ENCODE results near the gene UBE2H. TPM values are rescaled to one million over a fixed set of nuclear protein-coding genes. Genes with fewer than 3 reads are reported as not detected.

The UBE2H gene
- total RNA-seq, 1 experiment from 2014 or later, result 115 TPM

- H3K27ac Mint-ChIP-seq (ENCODE audit: unreplicated experiment), result peak overlapping the region; percentile 78
- DNase-seq, result no peak
- H3K4me1 Mint-ChIP-seq (ENCODE audit: low read depth, unreplicated experiment), result peaks cover 33% of the 10 kb centered on the region
- no peaks in the 10 kb centered on the region for H3K9me3 Mint-ChIP-seq (ENCODE audit: low read depth, unreplicated experiment)
- H3K36me3 Mint-ChIP-seq (ENCODE audit: insufficient read depth, unreplicated experiment), result peaks cover 7% of the 10 kb centered on the region
- H3K27me3 Mint-ChIP-seq (ENCODE audit: unreplicated experiment), result no peaks in the 10 kb centered on the region
- CTCF ChIA-PET, result interaction anchor here (0.6 to 2.0 kb wide), 3 partner anchors 11 to 109 kb away, joined by 5 to 9 read pairs (median 7); no protein-coding TSS in a partner anchor
- BruUV-seq (replicated peaks), result no TSS peak
- intact Hi-C loops (cut with micrococcal nuclease; ENCODE audit: unreplicated experiment), result no loop called here
- no peak overlapping the region for H3K4me3 Mint-ChIP-seq (ENCODE audit: low read depth, unreplicated experiment)
- TF ChIP-seq CTCF (IDR thresholded peaks at IDR 0.05; ENCODE audit: unreplicated experiment), result no peak
These were observed 6.9 kb upstream of the UBE2H start for GRCh38 chr7:129959471-129960203.

GRCh38 chr7:129958643-129959470 lies 6.1 kb upstream of the UBE2H start:
- peaks cover 33% of the 10 kb centered on the region for H3K4me1 Mint-ChIP-seq (ENCODE audit: low read depth, unreplicated experiment)
- no TSS peak for BruUV-seq (replicated peaks)
- no peaks in the 10 kb centered on the region for H3K9me3 Mint-ChIP-seq (ENCODE audit: low read depth, unreplicated experiment)
- peaks cover 7% of the 10 kb centered on the region for H3K36me3 Mint-ChIP-seq (ENCODE audit: insufficient read depth, unreplicated experiment)
- intact Hi-C loops (cut with micrococcal nuclease; ENCODE audit: unreplicated experiment), result no loop called here
- DNase-seq, result peak; percentile 82
- CTCF ChIA-PET, result interaction anchor here (0.6 to 2.0 kb wide), 8 partner anchors 8 to 108 kb away, joined by 3 to 9 read pairs (median 5); no protein-coding TSS in a partner anchor
- peak overlapping the region; percentile 78 for H3K27ac Mint-ChIP-seq (ENCODE audit: unreplicated experiment)
- peak overlapping the region; percentile 31 for H3K4me3 Mint-ChIP-seq (ENCODE audit: low read depth, unreplicated experiment)
- TF ChIP-seq CTCF (IDR thresholded peaks at IDR 0.05; ENCODE audit: unreplicated experiment), result no peak
- H3K27me3 Mint-ChIP-seq (ENCODE audit: unreplicated experiment), result no peaks in the 10 kb centered on the region

- H3K27ac Mint-ChIP-seq (ENCODE audit: unreplicated experiment), result peak overlapping the region; percentile 19
- no peak for DNase-seq
- no peak overlapping the region for H3K4me3 Mint-ChIP-seq (ENCODE audit: low read depth, unreplicated experiment)
- no peaks in the 10 kb centered on the region for H3K27me3 Mint-ChIP-seq (ENCODE audit: unreplicated experiment)
- H3K9me3 Mint-ChIP-seq (ENCODE audit: low read depth, unreplicated experiment), result no peaks in the 10 kb centered on the region
- peaks cover 41% of the 10 kb centered on the region for H3K4me1 Mint-ChIP-seq (ENCODE audit: low read depth, unreplicated experiment)
- TF ChIP-seq CTCF (IDR thresholded peaks at IDR 0.05; ENCODE audit: unreplicated experiment), result no peak
- intact Hi-C loops (cut with micrococcal nuclease; ENCODE audit: unreplicated experiment), result no loop called here
- BruUV-seq (replicated peaks), result no TSS peak
- peaks cover 7% of the 10 kb centered on the region for H3K36me3 Mint-ChIP-seq (ENCODE audit: insufficient read depth, unreplicated experiment)
- CTCF ChIA-PET, result no interaction called here
These were observed 3.3 kb upstream of the UBE2H start for GRCh38 chr7:129955993-129956543.

GRCh38 chr7:129952086-129952652 lies 591 bp downstream of the UBE2H start:
- CTCF ChIA-PET, result interaction anchor here (0.8 to 2.7 kb wide), 2 partner anchors 14 to 58 kb away, joined by 6 to 17 read pairs; no protein-coding TSS in a partner anchor
- Mint-ChIP-seq H3K27ac (ENCODE audit: unreplicated experiment) (no peak overlapping the region), H3K9me3 (ENCODE audit: low read depth, unreplicated experiment) (no peaks in the 10 kb centered on the region), H3K27me3 (ENCODE audit: unreplicated experiment) (no peaks in the 10 kb centered on the region), H3K4me3 (ENCODE audit: low read depth, unreplicated experiment) (no peak overlapping the region), H3K36me3 (ENCODE audit: insufficient read depth, unreplicated experiment) (no peaks in the 10 kb centered on the region), H3K4me1 (ENCODE audit: low read depth, unreplicated experiment) (peaks cover 19% of the 10 kb centered on the region)
- peak; percentile 53 for DNase-seq
- intact Hi-C loops (cut with micrococcal nuclease; ENCODE audit: unreplicated experiment), result no loop called here
- TF ChIP-seq CTCF (IDR thresholded peaks at IDR 0.05; ENCODE audit: unreplicated experiment), result no peak
- BruUV-seq (replicated peaks), result no TSS peak
